Upper lobe of left lung (tissue), 6 donors: ENCODE data around the gene FAM83F. TPM values are rescaled to one million over a fixed set of nuclear protein-coding genes. Genes with fewer than 3 reads are reported as not detected.
A peak's percentile ranks its signal among the peaks of the same experiment; 100 is the strongest.

ENCODE experiments used
- ATAC-seq, 2 donors: fragments of 200-7000 bp; cut with Tn5 transposase; one replicate each; pipeline ENCODE4 v1.9.1; 2022; ENCODE audit warnings: mild to moderate bottlenecking in 2 of 2, moderate library complexity in 2 of 2; ENCODE audit not compliant: low FRiP score in 2 of 2
- DNase-seq, 2 donors: peaks; one replicate each; pipeline ENCODE4 v3.0.0-alpha.2; 2019 to 2020
- H3K27ac ChIP-seq, 4 donors: fragments of 200-600 bp; sonication (generic); one replicate each; pipeline ENCODE4 v1.5.1; 2016 to 2019
- H3K27me3 ChIP-seq, 4 donors: fragments of 200-600 bp; sonication (generic); one replicate each; pipeline ENCODE4 v1.5.1; 2017 to 2019
- H3K36me3 ChIP-seq, 4 donors: fragments of 200-600 bp; sonication (generic); one replicate each; pipeline ENCODE4 v1.5.1; 2016 to 2019
- H3K4me1 ChIP-seq, 4 donors: fragments of 200-600 bp; sonication (generic); one replicate each; pipeline ENCODE4 v1.5.1; 2018 to 2019
- H3K4me3 ChIP-seq, 4 donors: fragments of 200-600 bp; sonication (generic); one replicate each; pipeline ENCODE4 v1.5.1; 2017 to 2019; ENCODE audit warnings: mild to moderate bottlenecking in 2 of 4, moderate library complexity in 1 of 4
- H3K9me3 ChIP-seq, 4 donors: fragments of 200-600 bp; sonication (generic); one replicate each; pipeline ENCODE4 v1.5.1; 2018 to 2019
- EP300 ChIP-seq, 4 donors: sonication (generic); formaldehyde crosslinking; IDR thresholded peaks; one replicate each; pipeline ENCODE4 v1.5.1; 2017; ENCODE audit warnings: antibody characterized with exemption in 4 of 4, control low read depth in 2 of 4
- POLR2A ChIP-seq, 4 donors: fragments of 450-650 bp; IDR thresholded peaks; one replicate each; pipeline ENCODE4 v1.5.1; 2016 to 2017; ENCODE audit warnings: antibody characterized with exemption in 4 of 4, mild to moderate bottlenecking in 2 of 4
- POLR2AphosphoS5 ChIP-seq, 2 donors: sonication (generic); formaldehyde crosslinking; IDR thresholded peaks; one replicate each; pipeline ENCODE4 v1.5.1; 2017; ENCODE audit warnings: antibody characterized with exemption in 2 of 2
- WGBS, 2 donors: methylation state at CpG; one replicate each; pipeline ENCODE4 v1.1.5; 2017 to 2018; 5-methylcytosine and 5-hydroxymethylcytosine counted together
- total RNA-seq, 6 donors: library from RNA; depleted of rRNA in 4 of 6; stranded (reverse); fragments of >200 nt in 4 of 6; gene quantifications; one replicate each; pipeline versions ENCODE4 v1.1.0 to v1.2.1, GENCODE V29; 2016 to 2021
- TF ChIP-seq, protein P1 (sequence below), 6 experiments: fragments of 450-650 bp in 4 of 6; fragments of 200-600 bp in 2 of 6; sonication (generic) in 2 of 6; IDR thresholded peaks; one replicate each; pipeline ENCODE4 v1.5.1; 2016 to 2019; ENCODE audit warnings: antibody characterized with exemption in 6 of 6
- donor health status: DM: no; HTN: no; CAD: no; lungs with moderate emphysema.
- donor health status: DM: no; HTN: yes; CAD: no; lungs with severe emphysema.

Gene FAM83F
- total RNA-seq, 6 donors from 2014 or later: 0.23 to 2.8 (median 0.67) TPM

DNA sequence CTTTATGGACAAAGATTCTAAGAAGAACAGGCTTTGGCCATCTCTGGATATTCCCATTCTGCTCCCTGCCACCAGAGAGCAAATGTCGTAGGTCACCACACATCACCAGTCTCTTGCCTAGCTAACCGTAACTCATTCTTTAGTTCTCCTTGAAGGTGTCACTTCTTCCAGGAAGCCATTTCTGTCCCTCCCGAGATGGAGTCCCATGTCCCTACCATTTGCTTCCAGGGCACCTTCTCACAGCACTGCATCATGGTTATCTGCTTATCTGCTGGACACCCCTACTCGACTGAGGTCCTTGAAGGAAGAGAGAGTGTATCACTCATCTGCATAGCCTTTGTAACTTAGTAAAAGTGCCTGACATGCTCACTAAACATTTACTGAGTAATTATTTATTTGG is 47.6 kb downstream of the FAM83F start:
- Histone ChIP-seq H3K27me3 (no peaks in the 10 kb centered on the region), H3K9me3 (no peaks in the 10 kb centered on the region), H3K4me3 (no peak overlapping the region), H3K36me3 (no peaks in the 10 kb centered on the region), H3K4me1 (peaks cover 23 to 45% (median 36%) of the 10 kb centered on the region in 4 donors), H3K27ac (peak overlapping the region in 2 of 4 donors; percentile 89 to 99)
- 78 to 84% methylated on average over 4 of the region's 4 CpGs for WGBS, 2 donors
- ATAC-seq: no peak
- DNase-seq: no peak
- TF ChIP-seq POLR2A (IDR thresholded peaks at IDR 0.05) (no peak), EP300 (IDR thresholded peaks at IDR 0.05) (no peak), POLR2AphosphoS5 (IDR thresholded peaks at IDR 0.05) (no peak)
- TF ChIP-seq, protein P1, sequence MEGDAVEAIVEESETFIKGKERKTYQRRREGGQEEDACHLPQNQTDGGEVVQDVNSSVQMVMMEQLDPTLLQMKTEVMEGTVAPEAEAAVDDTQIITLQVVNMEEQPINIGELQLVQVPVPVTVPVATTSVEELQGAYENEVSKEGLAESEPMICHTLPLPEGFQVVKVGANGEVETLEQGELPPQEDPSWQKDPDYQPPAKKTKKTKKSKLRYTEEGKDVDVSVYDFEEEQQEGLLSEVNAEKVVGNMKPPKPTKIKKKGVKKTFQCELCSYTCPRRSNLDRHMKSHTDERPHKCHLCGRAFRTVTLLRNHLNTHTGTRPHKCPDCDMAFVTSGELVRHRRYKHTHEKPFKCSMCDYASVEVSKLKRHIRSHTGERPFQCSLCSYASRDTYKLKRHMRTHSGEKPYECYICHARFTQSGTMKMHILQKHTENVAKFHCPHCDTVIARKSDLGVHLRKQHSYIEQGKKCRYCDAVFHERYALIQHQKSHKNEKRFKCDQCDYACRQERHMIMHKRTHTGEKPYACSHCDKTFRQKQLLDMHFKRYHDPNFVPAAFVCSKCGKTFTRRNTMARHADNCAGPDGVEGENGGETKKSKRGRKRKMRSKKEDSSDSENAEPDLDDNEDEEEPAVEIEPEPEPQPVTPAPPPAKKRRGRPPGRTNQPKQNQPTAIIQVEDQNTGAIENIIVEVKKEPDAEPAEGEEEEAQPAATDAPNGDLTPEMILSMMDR (IDR thresholded peaks at IDR 0.05): no peak

GRCh38 chr22:40043081-40043480 is 48.3 kb downstream of the FAM83F start:
- 33 to 34% methylated on average over 8 of the region's 8 CpGs for WGBS, 2 donors
- ATAC-seq (peak in 1 of 2 donors; percentile 42), DNase-seq (peak in 1 of 2 donors; percentile 24)
- H3K27ac ChIP-seq: peak overlapping the region; percentile 89 to 99 (median 96)
- no peaks in the 10 kb centered on the region for H3K9me3 ChIP-seq
- H3K27me3 ChIP-seq: no peaks in the 10 kb centered on the region
- no peaks in the 10 kb centered on the region for H3K36me3 ChIP-seq
- H3K4me3 ChIP-seq: peak overlapping the region in 3 of 4 donors; percentile 92 to 96 (median 96)
- TF ChIP-seq EP300 (IDR thresholded peaks at IDR 0.05) (no peak), POLR2AphosphoS5 (IDR thresholded peaks at IDR 0.05) (peak in 1 of 2 donors; percentile 17)
- peaks cover 23 to 45% (median 36%) of the 10 kb centered on the region in 4 donors for H3K4me1 ChIP-seq

DNA sequence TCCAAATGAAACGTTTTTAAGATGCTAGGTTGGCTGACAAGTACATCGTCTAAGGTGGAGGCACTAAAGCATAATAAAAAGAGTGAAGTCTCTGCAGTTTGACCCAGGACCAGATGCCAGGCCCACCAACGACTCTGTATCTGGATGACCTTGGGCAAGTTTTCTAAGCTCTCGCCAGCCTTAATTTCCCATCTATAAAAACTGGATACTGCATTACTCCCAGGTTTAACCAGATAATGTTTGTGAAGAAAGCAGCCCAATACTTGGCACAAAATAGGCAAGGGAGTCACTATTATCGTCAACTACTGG is 49.0 kb downstream of the FAM83F start:
- peak overlapping the region in 3 of 4 donors; percentile 92 to 96 (median 96) for H3K4me3 ChIP-seq

DNA sequence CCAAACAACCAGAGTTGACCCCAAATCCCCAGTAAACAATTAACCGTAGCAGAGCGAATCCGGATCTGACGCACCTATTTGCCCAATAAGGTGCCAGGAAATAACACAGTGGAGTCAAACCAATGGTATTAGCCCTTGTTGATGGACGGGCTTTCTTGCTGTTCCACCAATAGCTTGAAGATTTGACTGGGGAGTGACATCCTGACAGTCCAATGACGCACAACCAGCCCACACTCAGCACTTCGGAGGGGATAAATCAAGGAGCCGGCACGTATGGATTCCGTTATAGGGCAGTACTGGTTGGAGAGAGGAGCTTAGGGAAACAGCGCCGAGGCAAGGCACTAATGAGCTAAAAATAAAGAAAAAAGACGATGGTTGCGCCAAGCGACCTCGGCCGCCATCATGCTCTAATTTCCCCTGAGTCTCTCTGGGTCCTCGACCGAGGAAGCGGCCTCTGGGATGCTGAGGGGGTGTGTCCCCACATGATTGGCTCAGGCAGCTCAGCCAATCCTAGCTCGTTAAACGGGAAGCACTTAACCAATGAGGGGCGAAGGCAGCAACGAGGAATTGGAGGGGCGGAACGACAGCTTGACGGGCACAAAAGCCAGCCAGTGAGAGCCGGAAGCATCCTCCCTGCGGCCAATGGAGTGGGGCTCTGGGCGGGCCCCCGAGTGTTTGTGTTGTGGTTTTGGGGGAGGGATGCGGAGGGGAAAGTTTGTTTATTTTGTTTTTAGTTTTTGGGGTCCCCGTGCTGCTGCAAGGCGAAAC is 49.5 kb downstream of the FAM83F start:
- H3K4me3 ChIP-seq: peak overlapping the region; percentile 92 to 96 (median 95)
- H3K9me3 ChIP-seq: no peaks in the 10 kb centered on the region
- ATAC-seq (peak; percentile 96 to 99), DNase-seq (peak; percentile 92 to 96)
- TF ChIP-seq POLR2A (IDR thresholded peaks at IDR 0.05) (peak in 3 of 4 donors; percentile 58 to 87 (median 75)), POLR2AphosphoS5 (IDR thresholded peaks at IDR 0.05) (peak; percentile 71 to 83), EP300 (IDR thresholded peaks at IDR 0.05) (no peak)
- TF ChIP-seq, protein P1 (IDR thresholded peaks at IDR 0.05): peak in 1 of 6 experiments; percentile 3
- peak overlapping the region; percentile 89 to 99 (median 96) for H3K27ac ChIP-seq
- H3K36me3 ChIP-seq: no peaks in the 10 kb centered on the region
- H3K27me3 ChIP-seq: no peaks in the 10 kb centered on the region
- WGBS, 2 donors: 0% methylated on average over 32 to 34 of the region's 34 CpGs
- peaks cover 23 to 49% (median 36%) of the 10 kb centered on the region in 4 donors for H3K4me1 ChIP-seq

More for the DNA sequence above, 49.0 kb downstream of the FAM83F start:
- Histone ChIP-seq H3K27me3 (no peaks in the 10 kb centered on the region), H3K4me1 (peaks cover 23 to 45% (median 36%) of the 10 kb centered on the region in 4 donors), H3K27ac (peak overlapping the region; percentile 89 to 99 (median 96)), H3K9me3 (no peaks in the 10 kb centered on the region), H3K36me3 (no peaks in the 10 kb centered on the region)
- no peak for DNase-seq
- TF ChIP-seq POLR2AphosphoS5 (IDR thresholded peaks at IDR 0.05) (no peak), EP300 (IDR thresholded peaks at IDR 0.05) (no peak), POLR2A (IDR thresholded peaks at IDR 0.05) (no peak)
- TF ChIP-seq, protein P1 (IDR thresholded peaks at IDR 0.05): no peak
- no peak for ATAC-seq
- 47 to 48% methylated on average over 5 of the region's 5 CpGs for WGBS, 2 donors

DNA sequence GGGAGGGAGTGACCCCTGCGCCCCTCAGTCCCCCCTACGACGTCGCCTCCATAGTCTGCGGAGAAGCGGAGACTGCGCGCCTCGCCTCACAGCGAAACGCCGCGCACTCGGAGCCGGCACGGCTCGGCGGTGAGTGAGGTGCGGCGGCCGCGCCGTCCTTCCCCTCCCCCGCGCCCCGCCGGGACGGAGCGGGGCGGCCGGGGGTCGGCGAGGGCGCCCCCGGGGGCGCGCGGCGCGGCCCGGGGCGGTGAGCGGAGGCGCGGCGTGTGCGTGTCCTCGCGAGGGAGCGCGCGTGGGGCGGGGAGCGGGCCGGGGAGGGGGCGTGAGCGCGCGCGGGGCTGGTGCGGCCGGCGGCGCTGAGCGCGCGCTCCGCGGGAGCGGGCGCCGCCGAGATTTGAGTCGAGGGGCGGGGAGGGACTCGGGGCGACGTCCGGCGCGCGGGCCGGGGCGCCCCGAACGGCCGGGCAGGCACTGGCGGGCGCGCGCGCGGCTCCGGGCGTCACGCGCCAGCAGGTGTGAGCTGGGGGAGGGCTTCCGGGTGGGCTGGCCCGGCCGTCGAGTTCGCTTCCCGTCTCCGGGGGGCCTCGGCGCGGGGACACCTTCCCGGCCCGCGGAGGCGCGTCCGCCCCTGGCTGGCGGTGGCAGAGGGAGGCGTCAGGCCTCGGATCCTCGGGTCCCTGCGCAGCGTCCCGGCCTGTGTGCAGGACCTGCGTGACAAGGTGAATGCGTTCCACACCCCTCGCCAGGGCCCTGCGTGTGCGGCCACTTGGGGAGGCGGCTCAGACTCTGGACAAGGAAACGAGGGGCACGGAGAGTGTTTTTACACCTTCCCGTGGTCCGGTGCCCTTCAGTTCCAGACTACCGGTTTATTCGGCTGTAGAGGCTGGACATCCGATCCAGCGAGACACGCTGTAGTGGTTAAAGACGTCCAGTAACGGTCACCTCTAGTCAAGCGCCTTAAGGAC is 50.4 kb downstream of the FAM83F start:
- H3K27me3 ChIP-seq: no peaks in the 10 kb centered on the region
- no peaks in the 10 kb centered on the region for H3K36me3 ChIP-seq
- H3K4me1 ChIP-seq: peaks cover 23 to 58% (median 35%) of the 10 kb centered on the region in 4 donors
- DNase-seq: peak; percentile 65 to 93
- peak; percentile 35 to 48 for ATAC-seq
- peak overlapping the region; percentile 92 to 96 (median 95) for H3K4me3 ChIP-seq
- WGBS, 2 donors: 0 to 1% methylated on average over 27 to 52 of the region's 138 CpGs
- TF ChIP-seq, protein P1 (IDR thresholded peaks at IDR 0.05): peak in 2 of 6 experiments; percentile 2 to 7
- TF ChIP-seq EP300 (IDR thresholded peaks at IDR 0.05): no peak
- TF ChIP-seq POLR2AphosphoS5 (IDR thresholded peaks at IDR 0.05): peak in 1 of 2 donors; percentile 35
- peak in 2 of 4 donors; percentile 18 to 31 for TF ChIP-seq POLR2A (IDR thresholded peaks at IDR 0.05)
- H3K27ac ChIP-seq: peak overlapping the region; percentile 89 to 99 (median 96)
- H3K9me3 ChIP-seq: no peaks in the 10 kb centered on the region
